Measurements from ENCODE around the gene RPL12.

- TF ChIP-seq, protein P1, sequence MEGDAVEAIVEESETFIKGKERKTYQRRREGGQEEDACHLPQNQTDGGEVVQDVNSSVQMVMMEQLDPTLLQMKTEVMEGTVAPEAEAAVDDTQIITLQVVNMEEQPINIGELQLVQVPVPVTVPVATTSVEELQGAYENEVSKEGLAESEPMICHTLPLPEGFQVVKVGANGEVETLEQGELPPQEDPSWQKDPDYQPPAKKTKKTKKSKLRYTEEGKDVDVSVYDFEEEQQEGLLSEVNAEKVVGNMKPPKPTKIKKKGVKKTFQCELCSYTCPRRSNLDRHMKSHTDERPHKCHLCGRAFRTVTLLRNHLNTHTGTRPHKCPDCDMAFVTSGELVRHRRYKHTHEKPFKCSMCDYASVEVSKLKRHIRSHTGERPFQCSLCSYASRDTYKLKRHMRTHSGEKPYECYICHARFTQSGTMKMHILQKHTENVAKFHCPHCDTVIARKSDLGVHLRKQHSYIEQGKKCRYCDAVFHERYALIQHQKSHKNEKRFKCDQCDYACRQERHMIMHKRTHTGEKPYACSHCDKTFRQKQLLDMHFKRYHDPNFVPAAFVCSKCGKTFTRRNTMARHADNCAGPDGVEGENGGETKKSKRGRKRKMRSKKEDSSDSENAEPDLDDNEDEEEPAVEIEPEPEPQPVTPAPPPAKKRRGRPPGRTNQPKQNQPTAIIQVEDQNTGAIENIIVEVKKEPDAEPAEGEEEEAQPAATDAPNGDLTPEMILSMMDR (conservative IDR thresholded peaks at IDR 0.05): no peak
- TF ChIP-seq EZH2 (IDR thresholded peaks at IDR 0.05; ENCODE audit: low read depth): no peak
These were observed 44.3 kb downstream of the RPL12 start for GRCh38 chr9:127406799-127407491.
